GM12865 (cell line): ENCODE data around the gene INIP.
A peak's percentile ranks its signal among the peaks of the same experiment; 100 is the strongest.

ENCODE experiments used
- DNase-seq: peaks from one replicate; pipeline ENCODE4 v3.0.0; 2010; ENCODE audit warnings: low read depth
- H3K4me3 ChIP-seq: 2 replicates; pipeline ENCODE4 v1.5.1; 2011; ENCODE audit warnings: mild to moderate bottlenecking, low read depth, low read length, control low read depth
- CTCF ChIP-seq: IDR thresholded peaks from 2 replicates; pipeline ENCODE4 v1.5.1; 2011; ENCODE audit warnings: low read length, control low read depth, low read depth, inconsistent platforms; ENCODE audit not compliant: insufficient read depth; ENCODE audit errors: missing control alignments

The INIP gene

GRCh38 chr9:112720113-112720780, 2.3 kb upstream of the INIP start:
- H3K4me3 ChIP-seq, result no peak overlapping the region
- no peak for TF ChIP-seq CTCF
- peak; percentile 33 for DNase-seq

- no peak for TF ChIP-seq CTCF
- DNase-seq, result no peak
- no peak overlapping the region for H3K4me3 ChIP-seq
Measured at GRCh38 chr9:112719696-112720095, 1.8 kb upstream of the INIP start.

GRCh38 chr9:112719241-112719691, 1.3 kb upstream of the INIP start:
- H3K4me3 ChIP-seq, result no peak overlapping the region
- peak; percentile 66 for DNase-seq
- no peak for TF ChIP-seq CTCF

GRCh38 chr9:112712678-112713077, 5.2 kb downstream of the INIP start:
- no peak overlapping the region for H3K4me3 ChIP-seq
- DNase-seq, result no peak
- no peak for TF ChIP-seq CTCF

GRCh38 chr9:112711050-112711689, 6.7 kb downstream of the INIP start:
- peak; percentile 22 for DNase-seq
- no peak overlapping the region for H3K4me3 ChIP-seq
- peak; percentile 37 for TF ChIP-seq CTCF

GRCh38 chr9:112705768-112706427, 12.0 kb downstream of the INIP start:
- no peak for TF ChIP-seq CTCF
- DNase-seq, result no peak
- no peak overlapping the region for H3K4me3 ChIP-seq
